HG03520 (cell line): ENCODE results near the gene AMER2.

Source experiments
- ATAC-seq: cut with Tn5 transposase; IDR thresholded peaks from one replicate; pipeline ENCODE4 v1.9.1; 2021; ENCODE audit warnings: mild to moderate bottlenecking, moderate library complexity; ENCODE audit not compliant: unreplicated experiment

AMER2 gene, protein sequence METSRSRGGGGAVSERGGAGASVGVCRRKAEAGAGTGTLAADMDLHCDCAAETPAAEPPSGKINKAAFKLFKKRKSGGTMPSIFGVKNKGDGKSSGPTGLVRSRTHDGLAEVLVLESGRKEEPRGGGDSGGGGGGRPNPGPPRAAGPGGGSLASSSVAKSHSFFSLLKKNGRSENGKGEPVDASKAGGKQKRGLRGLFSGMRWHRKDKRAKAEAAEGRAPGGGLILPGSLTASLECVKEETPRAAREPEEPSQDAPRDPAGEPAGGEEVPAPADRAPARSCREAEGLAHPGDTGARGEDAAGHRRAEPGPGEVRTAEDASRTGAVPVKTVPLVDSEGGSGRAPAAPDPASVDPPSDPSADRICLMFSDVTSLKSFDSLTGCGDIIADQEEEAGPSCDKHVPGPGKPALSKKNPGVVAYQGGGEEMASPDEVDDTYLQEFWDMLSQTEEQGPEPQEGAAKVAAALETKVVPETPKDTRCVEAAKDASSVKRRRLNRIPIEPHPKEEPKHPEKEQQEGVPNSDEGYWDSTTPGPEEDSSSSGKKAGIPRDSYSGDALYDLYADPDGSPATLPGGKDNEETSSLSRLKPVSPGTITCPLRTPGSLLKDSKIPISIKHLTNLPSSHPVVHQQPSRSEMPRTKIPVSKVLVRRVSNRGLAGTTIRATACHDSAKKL

DNA sequence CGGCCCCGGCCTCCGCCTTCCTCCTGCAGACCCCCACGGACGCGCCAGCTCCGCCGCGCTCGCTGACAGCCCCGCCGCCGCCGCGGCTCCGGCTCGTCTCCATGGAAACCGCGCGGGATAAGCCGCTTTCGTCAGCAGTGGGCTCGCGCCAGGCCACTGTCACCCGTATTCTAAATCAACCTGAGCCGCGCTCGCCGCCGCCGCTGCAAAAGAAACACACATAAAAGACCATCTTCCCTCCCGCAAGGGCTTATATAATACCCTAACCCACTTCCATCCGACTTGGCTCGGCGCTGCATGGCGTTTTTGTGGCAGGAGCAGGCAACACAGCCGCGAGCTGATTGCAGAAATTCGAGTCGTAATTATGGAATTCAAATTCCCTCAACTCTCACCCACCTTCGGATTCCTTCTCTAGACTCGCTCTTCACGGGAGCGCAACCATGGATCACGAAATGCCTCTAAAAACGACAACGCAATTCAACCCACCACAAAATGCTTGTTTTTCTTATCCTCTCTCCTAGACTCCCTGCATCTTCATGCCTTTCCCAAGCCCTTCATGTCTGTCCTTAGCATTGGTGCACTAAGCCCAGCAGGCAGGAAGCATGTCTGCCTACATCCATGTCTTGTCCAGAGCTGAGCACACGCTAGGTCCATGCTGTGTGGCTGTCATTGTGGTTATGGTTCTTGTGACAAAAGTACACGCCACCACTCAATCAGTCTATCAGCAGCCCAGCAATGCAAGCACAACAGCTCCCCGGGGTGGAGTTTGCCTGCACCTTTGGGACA, at the start of gene AMER2:
TSS of gene AMER2 (minus strand) at position 772 of the 786 bp plus-strand sequence. CDS start at position 103, 669 bp downstream.
- no peak for ATAC-seq

DNA sequence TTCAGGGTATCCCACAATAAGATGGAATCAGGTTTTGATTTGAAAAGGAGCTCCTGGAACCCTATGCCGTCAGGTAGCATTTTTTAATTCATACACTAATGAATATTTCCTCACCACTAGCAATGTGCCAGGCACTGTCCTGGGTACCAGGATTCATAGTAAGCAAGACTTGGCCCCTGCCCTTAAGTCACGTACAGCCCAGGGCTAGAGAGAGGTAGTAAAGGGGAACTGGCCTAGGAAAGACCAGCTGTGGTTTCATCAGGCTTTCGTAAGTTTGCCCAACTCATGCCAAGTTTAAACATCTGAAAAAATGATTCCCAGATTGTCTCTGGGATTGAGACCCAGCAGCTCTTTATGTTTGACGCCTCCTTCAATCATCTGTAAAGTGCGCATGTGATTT, 45.9 kb upstream of the AMER2 start:
- no peak for ATAC-seq

DNA sequence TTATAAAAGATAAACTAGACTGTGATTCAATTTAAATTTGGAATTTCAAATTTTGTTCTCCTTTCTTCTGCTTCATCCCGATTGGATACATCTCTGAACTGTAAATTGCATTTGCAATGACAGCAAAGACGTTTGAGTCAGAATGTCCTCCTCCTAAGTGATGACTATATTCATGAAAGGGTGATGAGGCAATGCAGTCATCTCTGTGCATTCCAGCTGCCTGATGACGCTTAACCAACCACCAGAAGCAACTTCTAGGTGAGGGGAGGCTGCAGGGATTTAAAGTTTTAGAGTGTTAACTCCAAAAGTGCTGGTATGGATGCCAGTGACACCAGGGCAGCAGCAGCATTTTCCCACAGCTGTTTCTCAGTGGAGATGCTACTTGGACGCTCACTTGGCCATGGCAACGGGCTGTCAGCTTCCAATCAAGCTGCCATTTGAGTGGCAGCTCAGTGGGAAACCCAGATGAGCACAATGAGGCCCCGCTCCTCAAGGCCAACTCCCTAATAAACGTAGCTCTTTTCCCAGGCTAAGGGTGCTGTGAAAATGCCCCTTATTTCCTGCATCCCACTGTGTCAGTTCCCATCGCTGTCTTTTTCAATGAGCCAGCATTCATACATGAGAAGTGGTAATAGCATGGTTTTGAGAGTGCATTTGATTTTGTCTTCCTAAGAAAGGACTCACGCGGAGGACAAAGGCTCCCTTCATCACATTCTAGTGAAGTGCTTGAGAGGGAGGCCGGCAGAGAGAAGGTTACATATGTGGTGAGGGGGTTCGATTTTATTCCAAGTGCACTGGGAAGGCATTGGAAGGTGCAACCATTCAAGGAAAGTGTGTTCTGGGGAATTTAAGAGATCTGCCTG, 45.2 kb upstream of the AMER2 start:
- ATAC-seq: no peak

DNA sequence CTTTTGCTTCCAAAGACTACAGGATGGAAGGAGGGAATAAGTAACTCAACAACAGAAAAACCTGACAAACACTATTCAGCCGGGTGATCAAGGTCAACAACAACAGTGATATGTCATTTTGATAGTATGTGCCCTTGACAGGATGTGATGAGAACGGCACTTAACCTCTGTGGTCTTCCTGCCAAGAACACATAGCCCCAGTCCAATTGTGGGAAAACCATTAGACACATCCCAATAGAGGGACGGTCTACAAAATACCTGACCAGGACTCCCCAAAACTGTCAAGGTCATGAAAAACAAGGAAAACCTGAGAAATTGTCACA, 43.1 kb upstream of the AMER2 start:
- ATAC-seq: no peak

DNA sequence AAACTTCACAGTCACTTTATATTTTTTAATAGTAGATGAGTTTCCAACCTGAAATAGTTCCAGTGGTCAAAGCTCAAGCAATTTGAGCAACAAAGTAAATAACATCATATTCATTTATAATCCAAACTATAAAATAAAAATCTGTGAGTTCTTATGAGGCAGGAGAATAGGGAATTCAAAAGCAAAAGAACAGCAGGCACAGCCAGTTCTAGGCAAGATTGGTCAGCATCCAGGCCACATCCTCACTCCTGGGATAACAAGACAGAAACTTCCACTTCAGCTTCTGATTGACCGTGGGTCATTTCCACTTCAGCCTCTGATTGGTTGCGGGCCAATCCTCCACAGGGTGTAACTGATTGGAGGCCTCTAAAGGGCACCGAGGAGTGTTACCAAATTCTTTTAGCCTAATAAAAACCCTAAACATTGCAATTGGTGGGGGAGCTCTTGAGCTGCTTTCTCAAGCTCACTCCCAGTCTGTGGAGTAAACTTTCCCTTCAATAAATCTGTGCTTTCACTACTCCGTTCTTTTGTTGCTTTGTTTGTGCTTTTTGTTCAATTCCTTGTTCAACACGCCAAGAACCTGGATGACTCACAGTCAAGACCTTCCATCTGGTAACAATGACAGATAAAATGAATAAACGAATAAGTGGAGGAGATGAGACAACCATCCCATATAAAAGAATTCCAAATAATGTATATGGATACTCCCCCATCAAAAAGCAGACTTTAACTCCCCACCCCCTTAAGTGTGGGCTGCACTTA, 42.6 kb upstream of the AMER2 start:
- no peak for ATAC-seq

DNA sequence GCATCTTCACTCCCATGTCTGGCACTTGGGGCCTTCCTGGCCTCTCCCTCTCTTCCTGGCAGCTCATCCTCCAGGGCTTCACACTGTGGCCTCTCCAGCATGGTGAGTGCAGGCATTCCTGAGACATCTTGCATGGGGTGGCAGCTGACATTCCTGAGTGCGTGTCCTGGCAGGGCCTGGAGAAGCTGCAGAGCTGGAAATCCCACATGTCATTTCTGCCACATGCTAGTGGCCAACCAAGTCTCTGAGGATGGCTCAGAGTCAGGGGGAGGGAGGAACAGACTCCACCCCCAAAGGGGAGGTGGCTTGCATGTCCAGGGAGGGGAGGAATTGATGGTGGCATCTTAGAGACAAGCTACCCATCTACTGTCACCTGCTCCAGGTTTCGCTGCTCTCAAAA, 41.6 kb upstream of the AMER2 start:
- ATAC-seq: no peak

DNA sequence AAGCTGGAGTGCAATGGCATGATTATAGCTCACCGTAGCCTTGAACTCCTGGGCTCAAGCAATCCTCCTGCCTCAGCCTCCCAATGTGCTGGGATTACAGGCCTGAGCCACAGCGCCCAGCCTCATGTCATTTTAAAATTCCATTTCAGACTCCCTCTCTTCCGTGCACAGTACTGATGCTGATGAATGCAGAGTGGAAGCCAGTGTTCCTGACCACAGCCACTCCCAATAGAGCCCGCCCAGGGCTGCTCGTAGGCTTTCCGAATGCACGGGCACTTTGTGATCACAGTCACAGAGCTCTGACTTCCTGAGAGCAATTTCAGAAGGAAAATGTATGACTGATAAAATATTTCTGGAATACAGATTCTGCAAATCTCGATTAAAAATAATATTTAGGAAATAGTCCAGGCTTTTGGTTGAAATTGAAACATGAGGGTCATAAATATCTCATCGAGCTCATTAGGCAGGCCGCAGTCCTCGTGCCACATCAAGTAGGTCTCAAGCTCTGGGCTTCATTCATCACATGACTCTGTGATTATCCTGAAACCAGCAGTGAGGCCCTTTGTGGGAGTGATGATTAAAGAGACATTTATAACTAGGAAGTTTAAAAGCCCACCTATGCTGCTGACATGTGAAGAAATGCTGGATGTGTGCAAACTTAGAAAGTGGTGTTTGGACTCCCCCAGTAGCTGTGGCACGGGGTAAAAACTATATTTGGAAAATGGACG, 38.9 kb upstream of the AMER2 start:
- ATAC-seq: no peak

DNA sequence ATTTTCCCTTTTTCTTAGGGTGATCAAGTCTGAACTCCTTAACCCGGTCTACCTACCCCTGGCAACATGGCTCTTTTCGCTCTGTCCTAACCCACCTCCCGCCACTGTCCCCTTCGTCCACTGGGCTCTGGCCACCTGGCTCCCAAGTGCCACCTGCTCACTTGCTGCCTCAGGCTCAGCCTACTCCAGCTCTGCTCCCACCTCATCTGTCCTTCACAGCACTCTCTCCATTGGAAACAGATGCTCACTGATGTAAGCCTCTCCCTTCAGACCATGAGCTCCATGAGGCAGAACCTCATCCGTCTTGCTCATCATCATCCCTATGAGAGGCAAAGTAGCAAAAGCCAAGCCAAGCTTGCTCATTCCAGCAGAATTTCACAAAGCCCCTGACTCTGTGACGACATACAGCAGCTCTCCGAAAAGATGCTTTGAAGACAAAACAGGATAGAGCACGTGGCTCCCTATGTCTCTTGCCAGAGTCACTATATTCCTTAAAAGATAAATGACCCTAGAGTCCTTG, 35.3 kb upstream of the AMER2 start:
- ATAC-seq: no peak

DNA sequence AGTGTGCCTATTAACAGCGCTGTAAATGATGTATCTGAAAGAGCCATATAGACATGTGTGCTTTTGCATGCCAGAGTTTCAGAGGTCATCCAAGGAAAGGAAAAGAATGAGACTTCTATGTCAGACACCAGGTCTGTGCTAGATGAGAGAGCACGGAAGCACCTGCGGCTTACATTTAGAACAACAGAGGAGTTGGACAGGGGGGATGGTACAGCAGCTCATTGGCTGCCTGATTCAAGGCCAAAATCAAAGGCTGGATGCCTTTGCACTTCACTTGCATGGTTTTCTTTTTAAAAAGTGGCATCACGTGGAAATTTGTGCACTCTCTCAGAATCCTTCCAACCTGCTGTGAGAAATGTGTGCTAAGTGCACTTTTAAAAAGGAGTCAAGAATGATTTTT, 32.8 kb upstream of the AMER2 start:
- no peak for ATAC-seq

DNA sequence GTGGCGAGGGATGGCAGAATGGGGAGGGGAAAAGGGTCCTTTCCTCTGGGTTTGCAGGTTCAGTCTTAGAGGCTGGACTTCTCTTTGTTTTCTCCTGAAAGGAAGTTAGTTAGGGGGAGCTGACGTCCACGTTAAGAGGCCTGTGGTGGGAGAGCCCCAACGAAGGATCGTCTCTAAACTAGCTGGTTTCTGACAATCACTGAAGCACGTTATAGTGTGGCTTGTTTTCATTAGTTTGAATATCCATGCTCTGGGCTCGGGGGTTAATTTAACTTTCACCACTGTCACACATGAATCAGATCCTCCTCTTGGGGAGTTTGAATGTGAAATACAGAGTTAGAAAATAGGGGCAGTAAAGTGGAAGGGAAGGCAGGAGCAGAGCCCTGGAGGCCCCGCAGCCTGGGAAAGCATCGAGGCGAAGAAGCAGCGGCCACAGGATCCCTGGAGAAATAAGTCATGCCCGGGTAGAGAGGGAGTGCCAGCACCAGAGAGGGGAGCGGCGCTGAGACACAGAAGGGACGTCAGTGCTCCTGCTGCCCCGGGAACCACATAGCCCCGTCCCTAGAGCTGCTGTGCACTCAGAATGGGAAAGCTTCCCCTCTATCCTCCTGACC, 31.1 kb upstream of the AMER2 start:
- ATAC-seq: no peak

DNA sequence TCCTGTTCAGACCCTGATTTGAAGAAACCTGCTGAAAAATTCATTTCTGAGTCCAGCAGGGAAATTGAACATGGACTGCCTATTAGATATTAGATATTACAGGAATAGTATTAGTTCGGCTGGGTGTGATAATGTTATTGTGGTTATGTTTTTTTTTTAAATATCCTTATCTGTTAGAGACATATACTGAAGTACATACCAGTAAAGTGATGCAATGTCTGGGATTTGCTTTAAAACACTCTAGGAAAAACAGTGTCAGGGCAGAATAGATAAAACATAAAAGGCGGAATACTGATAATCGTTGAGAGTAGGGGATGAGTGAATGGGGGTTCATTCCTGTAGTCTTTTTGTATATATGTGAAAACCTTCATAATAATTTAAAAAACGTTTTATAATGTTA, 28.7 kb upstream of the AMER2 start:
- no peak for ATAC-seq

DNA sequence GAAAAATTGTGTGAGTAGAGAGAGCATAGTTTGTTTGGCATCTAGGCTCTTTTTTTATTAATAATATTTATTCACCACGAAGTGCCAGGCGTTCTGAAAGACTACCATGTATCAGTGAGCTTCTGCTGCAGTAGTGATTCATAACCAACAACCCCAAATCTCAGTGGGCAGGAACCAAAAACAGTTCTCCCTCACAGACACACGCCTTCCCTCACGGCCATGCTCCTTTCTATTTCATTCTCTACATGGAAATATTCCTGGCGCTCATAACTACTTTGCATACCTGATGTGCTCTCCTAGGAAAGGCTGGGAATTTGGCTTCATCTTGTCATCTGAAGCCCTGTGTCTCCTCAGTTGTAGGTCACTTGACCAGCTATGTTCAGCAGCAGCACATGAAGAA, 26.6 kb upstream of the AMER2 start:
- ATAC-seq: no peak

DNA sequence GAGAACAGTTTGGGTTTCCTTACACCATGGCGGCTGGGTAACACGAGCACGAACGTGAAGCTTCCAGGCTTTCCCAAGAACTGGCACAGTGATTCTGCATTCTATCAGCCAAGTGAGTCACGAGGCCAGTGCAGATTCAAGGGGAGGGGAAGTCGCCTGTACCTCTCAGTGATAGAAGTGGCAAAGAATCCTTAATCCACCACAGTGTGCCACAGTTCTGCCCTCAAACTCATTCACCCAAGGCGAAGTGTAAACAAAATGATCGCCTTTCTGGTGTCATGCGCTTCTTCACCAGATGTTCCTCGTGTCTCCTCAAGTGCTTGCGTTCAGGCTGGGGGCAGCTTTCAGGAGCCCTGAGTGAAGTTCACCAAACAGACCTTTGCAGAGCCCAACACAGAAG, 24.9 kb upstream of the AMER2 start:
- ATAC-seq: no peak

DNA sequence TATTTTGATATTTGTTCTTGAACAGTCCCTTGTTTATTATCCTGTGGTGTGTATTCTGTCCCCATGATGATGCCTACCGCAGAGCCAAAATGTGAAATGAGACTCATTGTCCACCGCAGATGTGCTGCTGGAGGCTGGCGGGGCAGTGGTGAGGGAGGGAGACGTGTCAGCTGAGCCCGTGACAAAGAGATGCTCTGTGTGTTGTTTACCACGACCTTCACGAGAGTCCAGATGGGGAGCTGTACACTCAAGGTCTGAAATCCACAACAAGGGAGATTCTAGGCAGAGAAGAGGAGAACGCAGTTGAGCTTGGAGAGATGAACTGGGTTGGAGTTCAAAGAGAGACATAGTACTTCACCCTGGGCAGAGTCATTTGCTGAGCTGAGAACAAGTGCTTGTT, 20.8 kb upstream of the AMER2 start:
- no peak for ATAC-seq

DNA sequence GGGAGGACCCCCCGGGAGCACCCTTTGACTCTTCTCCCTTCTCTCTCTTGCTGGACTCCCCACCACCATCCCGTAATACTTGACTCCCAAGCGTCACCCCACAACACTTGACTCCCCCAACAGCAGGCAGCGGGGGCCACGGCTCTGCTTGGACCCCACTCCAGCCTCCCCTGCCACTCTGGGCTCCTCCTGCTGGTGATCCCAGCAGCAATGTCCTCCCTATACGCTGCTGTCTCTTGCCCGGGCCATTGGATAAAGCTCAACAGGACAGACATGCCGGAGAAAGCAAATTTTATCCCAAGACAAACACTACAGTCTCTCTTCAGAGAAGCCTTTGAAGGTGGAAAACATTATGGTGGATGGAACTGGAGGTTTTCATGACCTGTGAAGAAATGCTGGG, 20.4 kb upstream of the AMER2 start:
- no peak for ATAC-seq

DNA sequence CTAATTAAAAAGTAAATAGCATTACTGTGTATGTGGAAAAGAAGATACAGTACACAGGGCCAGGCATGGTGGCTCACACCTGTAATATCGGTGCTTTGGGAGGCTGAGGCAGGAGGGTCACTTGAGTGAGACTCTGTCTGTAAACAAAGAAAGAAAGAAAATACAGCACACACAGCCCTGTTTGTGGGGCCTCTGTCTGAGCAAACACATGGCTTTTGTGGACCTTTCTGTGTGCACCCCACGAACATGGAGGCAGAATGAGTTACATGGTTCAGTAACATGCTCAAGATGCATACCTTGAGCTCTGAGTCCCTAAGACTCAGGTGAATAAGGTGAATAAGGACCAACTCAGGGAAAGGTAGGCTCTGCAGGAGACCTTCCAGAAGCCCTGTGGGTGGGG, 20.0 kb upstream of the AMER2 start:
- no peak for ATAC-seq

DNA sequence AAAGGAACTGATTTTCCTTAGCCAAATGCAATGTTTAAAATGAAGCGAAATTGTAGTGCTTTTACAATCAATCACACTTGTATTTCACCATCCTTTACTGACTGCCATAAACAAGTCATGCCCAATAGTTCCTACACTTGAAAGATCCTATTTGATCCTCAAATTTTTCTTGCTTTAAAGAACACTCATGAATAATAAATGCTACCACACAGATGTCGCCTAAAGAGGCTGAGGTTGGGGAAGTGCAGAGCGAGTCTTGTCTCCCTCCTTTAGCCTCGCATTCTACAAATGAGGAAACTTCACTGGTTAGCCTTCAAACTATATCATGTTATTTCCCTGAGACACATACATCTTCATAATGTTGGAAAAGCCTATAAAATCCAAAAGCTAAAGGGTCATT, 18.7 kb upstream of the AMER2 start:
- no peak for ATAC-seq

DNA sequence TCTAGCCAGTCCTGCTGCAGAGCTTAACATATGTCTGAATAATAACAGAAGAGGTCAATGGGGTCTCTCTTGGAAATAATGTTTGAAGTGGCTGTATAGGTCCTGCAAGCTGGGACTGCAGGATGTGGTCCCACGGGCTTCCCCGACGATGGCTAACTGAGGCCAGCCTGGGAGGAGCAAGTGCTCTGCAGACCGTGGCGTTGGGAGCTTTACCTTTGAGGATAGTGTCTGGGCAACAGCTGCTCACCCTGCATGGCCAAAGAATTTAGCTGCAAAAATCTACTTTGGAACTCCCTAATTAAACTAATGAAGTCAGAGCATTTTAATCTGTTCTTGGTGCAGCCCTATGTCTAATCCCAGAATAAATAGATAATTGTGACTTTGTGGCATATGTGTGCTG, 18.2 kb upstream of the AMER2 start:
- ATAC-seq: no peak

DNA sequence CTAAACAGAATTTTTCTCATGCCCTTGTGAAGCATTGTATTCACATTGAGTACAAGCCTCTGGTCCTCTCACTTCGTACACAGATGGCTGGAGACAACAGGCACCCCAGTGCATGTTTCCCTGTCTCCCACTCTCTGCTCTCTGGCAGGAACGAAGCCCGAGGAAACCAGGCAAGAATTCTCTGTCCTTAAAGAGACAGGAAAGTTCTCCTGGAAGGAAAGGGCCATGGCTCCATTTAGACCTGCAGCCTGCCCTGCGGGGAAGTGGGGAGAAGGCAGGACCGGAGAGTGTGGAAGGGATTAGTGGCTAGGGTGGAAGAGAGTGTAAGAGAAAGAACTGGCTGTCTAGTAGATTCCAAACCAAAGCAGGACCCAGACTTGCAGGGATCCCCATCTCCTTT, 15.5 kb upstream of the AMER2 start:
- ATAC-seq: no peak
